ENCODE data around the gene LBR.

Gene LBR

GRCh38 chr1:225449261-225449660 lies 21.4 kb upstream of the LBR start:
- peaks cover 22% of the 10 kb centered on the region for H3K4me1 ChIP-seq (ENCODE audit: control insufficient read depth, insufficient read depth, low read length)

GRCh38 chr1:225448146-225448805 lies 20.4 kb upstream of the LBR start:
- Histone ChIP-seq H3K4me1 (ENCODE audit: control insufficient read depth, insufficient read depth, low read length) (peaks cover 17% of the 10 kb centered on the region), H3K4me3 (ENCODE audit: low read length) (no peak overlapping the region)

More at GRCh38 chr1:225449261-225449660, 21.4 kb upstream of the LBR start:
- H3K36me3 ChIP-seq (ENCODE audit: insufficient read depth, low read length) = no peaks in the 10 kb centered on the region
- no peak overlapping the region for H3K4me2 ChIP-seq (ENCODE audit: low read length)
- H3K9ac ChIP-seq (ENCODE audit: low read depth, low read length) = no peak overlapping the region
- H3K27me3 ChIP-seq (ENCODE audit: control insufficient read depth, insufficient read depth, low read length) = peaks cover 7% of the 10 kb centered on the region
- no peak overlapping the region for H3K4me3 ChIP-seq (ENCODE audit: low read length)
- H3K9me3 ChIP-seq (replicated peaks; ENCODE audit: low read length) = no peaks in the 10 kb centered on the region

GRCh38 chr1:225447650-225448089 lies 19.8 kb upstream of the LBR start:
- H3K9me3 ChIP-seq (replicated peaks; ENCODE audit: low read length) = no peaks in the 10 kb centered on the region
- peaks cover 7% of the 10 kb centered on the region for H3K27me3 ChIP-seq (ENCODE audit: control insufficient read depth, insufficient read depth, low read length)
- H3K9ac ChIP-seq (ENCODE audit: low read depth, low read length) = no peak overlapping the region
- H3K4me1 ChIP-seq (ENCODE audit: control insufficient read depth, insufficient read depth, low read length) = peaks cover 17% of the 10 kb centered on the region
- no peak overlapping the region for H3K4me3 ChIP-seq (ENCODE audit: low read length)
- peak overlapping the region; percentile 15 for H3K4me2 ChIP-seq (ENCODE audit: low read length)
- no peaks in the 10 kb centered on the region for H3K36me3 ChIP-seq (ENCODE audit: insufficient read depth, low read length)

More at GRCh38 chr1:225448146-225448805, 20.4 kb upstream of the LBR start:
- Histone ChIP-seq H3K4me2 (ENCODE audit: low read length) (no peak overlapping the region), H3K9me3 (replicated peaks; ENCODE audit: low read length) (no peaks in the 10 kb centered on the region), H3K9ac (ENCODE audit: low read depth, low read length) (no peak overlapping the region), H3K36me3 (ENCODE audit: insufficient read depth, low read length) (no peaks in the 10 kb centered on the region), H3K27me3 (ENCODE audit: control insufficient read depth, insufficient read depth, low read length) (peaks cover 7% of the 10 kb centered on the region)

GRCh38 chr1:225446981-225447615 lies 19.3 kb upstream of the LBR start:
- Histone ChIP-seq H3K9ac (ENCODE audit: low read depth, low read length) (no peak overlapping the region), H3K4me1 (ENCODE audit: control insufficient read depth, insufficient read depth, low read length) (peaks cover 17% of the 10 kb centered on the region), H3K9me3 (replicated peaks; ENCODE audit: low read length) (no peaks in the 10 kb centered on the region), H3K4me2 (ENCODE audit: low read length) (no peak overlapping the region), H3K36me3 (ENCODE audit: insufficient read depth, low read length) (no peaks in the 10 kb centered on the region), H3K4me3 (ENCODE audit: low read length) (no peak overlapping the region), H3K27me3 (ENCODE audit: control insufficient read depth, insufficient read depth, low read length) (peaks cover 7% of the 10 kb centered on the region)

GRCh38 chr1:225446595-225446960 lies 18.7 kb upstream of the LBR start:
- Histone ChIP-seq H3K9ac (ENCODE audit: low read depth, low read length) (no peak overlapping the region), H3K4me2 (ENCODE audit: low read length) (no peak overlapping the region), H3K9me3 (replicated peaks; ENCODE audit: low read length) (no peaks in the 10 kb centered on the region), H3K4me3 (ENCODE audit: low read length) (no peak overlapping the region), H3K27me3 (ENCODE audit: control insufficient read depth, insufficient read depth, low read length) (peaks cover 7% of the 10 kb centered on the region), H3K36me3 (ENCODE audit: insufficient read depth, low read length) (no peaks in the 10 kb centered on the region), H3K4me1 (ENCODE audit: control insufficient read depth, insufficient read depth, low read length) (peaks cover 17% of the 10 kb centered on the region)

GRCh38 chr1:225445639-225446594 lies 18.1 kb upstream of the LBR start:
- Histone ChIP-seq H3K36me3 (ENCODE audit: insufficient read depth, low read length) (no peaks in the 10 kb centered on the region), H3K27me3 (ENCODE audit: control insufficient read depth, insufficient read depth, low read length) (peaks cover 7% of the 10 kb centered on the region), H3K4me3 (ENCODE audit: low read length) (no peak overlapping the region), H3K9ac (ENCODE audit: low read depth, low read length) (no peak overlapping the region), H3K4me1 (ENCODE audit: control insufficient read depth, insufficient read depth, low read length) (peaks cover 17% of the 10 kb centered on the region), H3K9me3 (replicated peaks; ENCODE audit: low read length) (no peaks in the 10 kb centered on the region), H3K4me2 (ENCODE audit: low read length) (no peak overlapping the region)

- Histone ChIP-seq H3K4me2 (ENCODE audit: low read length) (no peak overlapping the region), H3K9me3 (replicated peaks; ENCODE audit: low read length) (no peaks in the 10 kb centered on the region), H3K9ac (ENCODE audit: low read depth, low read length) (no peak overlapping the region), H3K4me3 (ENCODE audit: low read length) (no peak overlapping the region), H3K4me1 (ENCODE audit: control insufficient read depth, insufficient read depth, low read length) (peaks cover 9% of the 10 kb centered on the region), H3K36me3 (ENCODE audit: insufficient read depth, low read length) (no peaks in the 10 kb centered on the region), H3K27me3 (ENCODE audit: control insufficient read depth, insufficient read depth, low read length) (no peaks in the 10 kb centered on the region)
Measured at GRCh38 chr1:225442123-225442505, 14.3 kb upstream of the LBR start.

- no peaks in the 10 kb centered on the region for H3K9me3 ChIP-seq (replicated peaks; ENCODE audit: low read length)
- H3K4me2 ChIP-seq (ENCODE audit: low read length) = no peak overlapping the region
- H3K27me3 ChIP-seq (ENCODE audit: control insufficient read depth, insufficient read depth, low read length) = peaks cover 4% of the 10 kb centered on the region
- H3K36me3 ChIP-seq (ENCODE audit: insufficient read depth, low read length) = no peaks in the 10 kb centered on the region
- no peak overlapping the region for H3K4me3 ChIP-seq (ENCODE audit: low read length)
- no peak overlapping the region for H3K9ac ChIP-seq (ENCODE audit: low read depth, low read length)
- H3K4me1 ChIP-seq (ENCODE audit: control insufficient read depth, insufficient read depth, low read length) = peaks cover 9% of the 10 kb centered on the region
Measured at GRCh38 chr1:225441314-225442122, 13.7 kb upstream of the LBR start.

- Histone ChIP-seq H3K27me3 (ENCODE audit: control insufficient read depth, insufficient read depth, low read length) (peaks cover 13% of the 10 kb centered on the region), H3K9ac (ENCODE audit: low read depth, low read length) (no peak overlapping the region), H3K36me3 (ENCODE audit: insufficient read depth, low read length) (no peaks in the 10 kb centered on the region), H3K9me3 (replicated peaks; ENCODE audit: low read length) (no peaks in the 10 kb centered on the region), H3K4me3 (ENCODE audit: low read length) (no peak overlapping the region), H3K4me2 (ENCODE audit: low read length) (no peak overlapping the region), H3K4me1 (ENCODE audit: control insufficient read depth, insufficient read depth, low read length) (peaks cover 6% of the 10 kb centered on the region)
Measured at GRCh38 chr1:225440380-225441221, 12.8 kb upstream of the LBR start.

- Histone ChIP-seq H3K9ac (ENCODE audit: low read depth, low read length) (no peak overlapping the region), H3K9me3 (replicated peaks; ENCODE audit: low read length) (no peaks in the 10 kb centered on the region), H3K4me3 (ENCODE audit: low read length) (no peak overlapping the region), H3K36me3 (ENCODE audit: insufficient read depth, low read length) (no peaks in the 10 kb centered on the region), H3K4me1 (ENCODE audit: control insufficient read depth, insufficient read depth, low read length) (no peaks in the 10 kb centered on the region), H3K27me3 (ENCODE audit: control insufficient read depth, insufficient read depth, low read length) (peaks cover 28% of the 10 kb centered on the region), H3K4me2 (ENCODE audit: low read length) (no peak overlapping the region)
Measured at GRCh38 chr1:225437710-225438437, 10.0 kb upstream of the LBR start.

Data from skeletal muscle satellite cell (primary cell).